Measurements from ENCODE around the gene AKR1C1.
A peak's percentile ranks its signal among the peaks of the same experiment; 100 is the strongest.

The AKR1C1 gene

DNA sequence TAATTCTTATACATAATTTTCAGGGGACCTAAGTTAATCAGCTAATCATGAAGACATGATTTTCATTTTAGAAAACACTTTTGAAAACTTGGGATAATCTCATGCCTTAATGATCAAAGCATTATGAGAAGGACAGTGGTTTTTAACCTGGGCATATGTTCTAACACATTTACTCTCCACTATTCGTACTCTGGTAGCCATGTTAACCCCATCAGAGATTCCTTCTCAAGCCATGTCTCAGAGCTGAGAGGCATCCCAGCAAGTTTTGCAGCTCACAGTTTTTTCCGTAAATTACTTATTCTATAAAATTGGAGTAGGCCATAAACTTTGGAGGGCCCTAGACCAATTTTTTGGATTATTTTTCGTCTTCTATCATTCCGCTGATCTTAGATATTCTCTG, 15.7 kb downstream of the AKR1C1 start:
- no peaks in the 10 kb centered on the region for H3K27me3 ChIP-seq (ENCODE audit: control insufficient read depth in 3 of 3, insufficient read depth in 3 of 3, low read depth in 1 of 3, low read length in 3 of 3)
- no peak overlapping the region for H3K4me2 ChIP-seq (ENCODE audit: insufficient read depth, low read length, poor library complexity, severe bottlenecking)
- no peak overlapping the region for H2BK15ac ChIP-seq (ENCODE audit: low read length)
- H3K4me1 ChIP-seq (ENCODE audit: control insufficient read depth in 2 of 2, insufficient read depth in 1 of 2, low read depth in 1 of 2, low read length in 2 of 2) = peaks cover 0 to 6% of the 10 kb centered on the region in 2 donors
- H3K18ac ChIP-seq (ENCODE audit: low read length) = no peak overlapping the region
- H2AFZ ChIP-seq (ENCODE audit: low read length) = no peak overlapping the region
- H3K23ac ChIP-seq (ENCODE audit: low read depth, low read length, poor library complexity) = no peak overlapping the region
- no peak overlapping the region for H4K8ac ChIP-seq (ENCODE audit: low read depth, low read length)
- no peaks in the 10 kb centered on the region for H3K36me3 ChIP-seq (replicated peaks in 1 of 2; ENCODE audit: control insufficient read depth in 2 of 2, insufficient read depth in 2 of 2, low read length in 2 of 2)
- no peaks in the 10 kb centered on the region for H3K9me3 ChIP-seq (replicated peaks in 1 of 2; ENCODE audit: control insufficient read depth in 2 of 2, insufficient read depth in 1 of 2, low read depth in 1 of 2, low read length in 2 of 2)
- no peak overlapping the region for H2BK5ac ChIP-seq (ENCODE audit: low read length)
- no peak overlapping the region for H3K27ac ChIP-seq (replicated peaks; ENCODE audit: low read length)
- H2BK120ac ChIP-seq (ENCODE audit: low read depth, low read length) = no peak overlapping the region
- no peak overlapping the region for H3K14ac ChIP-seq (ENCODE audit: low read length)
- no peak overlapping the region for H3K4ac ChIP-seq (ENCODE audit: low read length)
- H2AK5ac ChIP-seq (ENCODE audit: low read depth, low read length) = no peak overlapping the region
- H3K4me3 ChIP-seq (ENCODE audit: low read length in 2 of 2) = no peak overlapping the region
- H3K79me1 ChIP-seq (ENCODE audit: low read depth, low read length) = no peaks in the 10 kb centered on the region
- H3K9ac ChIP-seq (ENCODE audit: low read depth, low read length, poor library complexity) = no peak overlapping the region
- H2BK12ac ChIP-seq (ENCODE audit: low read length) = no peak overlapping the region
- DNase-seq (ENCODE audit: low spot score) = no peak
- no peak overlapping the region for H4K91ac ChIP-seq (ENCODE audit: low read depth, low read length, poor library complexity)
- no CpG with 5 or more reads among the region's 4 CpGs for WGBS, 2 donors (ENCODE audit: extremely low coverage in 2 of 2, insufficient read length in 2 of 2, insufficient replicate concordance in 1 of 2)

DNA sequence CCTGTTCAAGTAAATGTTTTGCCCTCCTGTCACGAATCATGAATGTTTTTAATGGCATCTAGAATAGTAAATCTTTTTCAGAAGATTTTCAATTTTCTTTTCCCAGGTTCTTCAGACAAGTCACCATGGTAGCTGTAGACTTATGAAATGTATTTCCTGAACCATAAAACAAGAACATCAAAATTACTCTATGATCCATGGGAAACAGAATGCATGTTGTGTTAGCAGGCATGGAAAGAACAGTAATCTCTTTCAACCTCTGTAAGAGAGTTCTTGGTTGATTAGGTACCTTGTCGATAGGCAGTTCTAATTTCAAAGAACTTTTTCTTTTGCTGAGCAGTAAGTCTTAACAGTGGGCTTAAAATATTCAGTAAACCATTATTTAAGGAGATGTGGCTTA, 17.6 kb downstream of the AKR1C1 start:
- Histone ChIP-seq H2BK120ac (ENCODE audit: low read depth, low read length) (no peak overlapping the region), H2BK15ac (ENCODE audit: low read length) (no peak overlapping the region), H3K27ac (replicated peaks; ENCODE audit: low read length) (no peak overlapping the region), H3K9me3 (replicated peaks in 1 of 2; ENCODE audit: control insufficient read depth in 2 of 2, insufficient read depth in 1 of 2, low read depth in 1 of 2, low read length in 2 of 2) (no peaks in the 10 kb centered on the region), H3K4me3 (ENCODE audit: low read length in 2 of 2) (no peak overlapping the region), H3K23ac (ENCODE audit: low read depth, low read length, poor library complexity) (no peak overlapping the region), H3K4me2 (ENCODE audit: insufficient read depth, low read length, poor library complexity, severe bottlenecking) (no peak overlapping the region), H3K9ac (ENCODE audit: low read depth, low read length, poor library complexity) (no peak overlapping the region), H3K79me1 (ENCODE audit: low read depth, low read length) (no peaks in the 10 kb centered on the region), H2AK5ac (ENCODE audit: low read depth, low read length) (no peak overlapping the region), H2BK5ac (ENCODE audit: low read length) (no peak overlapping the region), H3K27me3 (ENCODE audit: control insufficient read depth in 3 of 3, insufficient read depth in 3 of 3, low read depth in 1 of 3, low read length in 3 of 3) (no peaks in the 10 kb centered on the region), H3K4me1 (ENCODE audit: control insufficient read depth in 2 of 2, insufficient read depth in 1 of 2, low read depth in 1 of 2, low read length in 2 of 2) (peaks cover 0 to 6% of the 10 kb centered on the region in 2 donors), H3K36me3 (replicated peaks in 1 of 2; ENCODE audit: control insufficient read depth in 2 of 2, insufficient read depth in 2 of 2, low read length in 2 of 2) (no peaks in the 10 kb centered on the region), H4K8ac (ENCODE audit: low read depth, low read length) (no peak overlapping the region), H4K91ac (ENCODE audit: low read depth, low read length, poor library complexity) (no peak overlapping the region), H2AFZ (ENCODE audit: low read length) (no peak overlapping the region), H2BK12ac (ENCODE audit: low read length) (no peak overlapping the region), H3K14ac (ENCODE audit: low read length) (no peak overlapping the region), H3K4ac (ENCODE audit: low read length) (no peak overlapping the region), H3K18ac (ENCODE audit: low read length) (no peak overlapping the region)
- no peak for DNase-seq (ENCODE audit: low spot score)
- WGBS, 2 donors (ENCODE audit: extremely low coverage in 2 of 2, insufficient read length in 2 of 2, insufficient replicate concordance in 1 of 2) = no CpG with 5 or more reads among the region's 2 CpGs

DNA sequence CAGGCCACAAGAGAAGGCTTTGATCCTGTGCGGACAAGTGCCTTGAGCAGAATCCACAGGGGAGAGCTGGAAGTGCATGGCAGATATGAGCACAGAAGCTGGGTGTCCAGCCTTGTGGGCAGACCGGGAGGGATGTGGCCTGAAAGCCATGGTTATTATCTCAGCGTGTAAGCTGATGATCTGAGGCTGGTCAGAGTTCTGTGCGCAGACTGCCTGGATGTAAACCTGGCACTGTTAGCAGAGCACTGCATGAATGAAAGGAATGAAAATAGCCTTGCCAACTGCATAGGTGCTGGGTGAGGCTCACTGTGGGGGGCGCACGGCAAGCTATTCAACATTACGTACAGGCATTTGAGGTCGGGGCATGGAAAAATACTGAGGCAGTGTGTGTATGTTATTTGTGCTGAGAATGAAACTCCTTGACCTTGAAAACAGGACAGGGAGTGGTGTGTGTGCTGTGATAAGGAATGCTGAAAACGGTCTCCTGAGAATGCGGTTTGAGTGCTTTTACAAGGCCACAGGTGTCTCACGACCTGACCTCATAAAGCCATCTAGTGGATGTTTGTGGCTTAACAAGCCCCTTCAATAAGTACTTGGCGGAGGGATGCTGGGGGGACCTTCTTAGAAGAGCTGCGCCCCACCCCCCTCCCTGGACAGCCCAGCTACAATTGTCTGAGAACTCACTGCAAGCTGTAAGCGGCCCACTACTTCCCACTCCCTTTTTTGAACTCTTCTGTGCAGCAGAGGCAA, 18.7 kb downstream of the AKR1C1 start:
- Histone ChIP-seq H4K8ac (ENCODE audit: low read depth, low read length) (no peak overlapping the region), H3K79me1 (ENCODE audit: low read depth, low read length) (no peaks in the 10 kb centered on the region), H3K4ac (ENCODE audit: low read length) (no peak overlapping the region), H3K36me3 (replicated peaks in 1 of 2; ENCODE audit: control insufficient read depth in 2 of 2, insufficient read depth in 2 of 2, low read length in 2 of 2) (no peaks in the 10 kb centered on the region), H3K27me3 (ENCODE audit: control insufficient read depth in 3 of 3, insufficient read depth in 3 of 3, low read depth in 1 of 3, low read length in 3 of 3) (no peaks in the 10 kb centered on the region), H3K27ac (replicated peaks; ENCODE audit: low read length) (no peak overlapping the region), H3K9me3 (replicated peaks in 1 of 2; ENCODE audit: control insufficient read depth in 2 of 2, insufficient read depth in 1 of 2, low read depth in 1 of 2, low read length in 2 of 2) (no peaks in the 10 kb centered on the region), H3K18ac (ENCODE audit: low read length) (no peak overlapping the region), H2BK15ac (ENCODE audit: low read length) (no peak overlapping the region), H2BK120ac (ENCODE audit: low read depth, low read length) (no peak overlapping the region), H2BK12ac (ENCODE audit: low read length) (no peak overlapping the region), H2AK5ac (ENCODE audit: low read depth, low read length) (no peak overlapping the region), H3K23ac (ENCODE audit: low read depth, low read length, poor library complexity) (no peak overlapping the region), H3K4me3 (ENCODE audit: low read length in 2 of 2) (no peak overlapping the region), H2BK5ac (ENCODE audit: low read length) (no peak overlapping the region), H3K4me1 (ENCODE audit: control insufficient read depth in 2 of 2, insufficient read depth in 1 of 2, low read depth in 1 of 2, low read length in 2 of 2) (peaks cover 0 to 6% of the 10 kb centered on the region in 2 donors), H3K14ac (ENCODE audit: low read length) (no peak overlapping the region), H4K91ac (ENCODE audit: low read depth, low read length, poor library complexity) (no peak overlapping the region), H2AFZ (ENCODE audit: low read length) (no peak overlapping the region), H3K9ac (ENCODE audit: low read depth, low read length, poor library complexity) (no peak overlapping the region), H3K4me2 (ENCODE audit: insufficient read depth, low read length, poor library complexity, severe bottlenecking) (no peak overlapping the region)
- peak; percentile 33 for DNase-seq (ENCODE audit: low spot score)
- no CpG with 5 or more reads among the region's 14 CpGs for WGBS, 2 donors (ENCODE audit: extremely low coverage in 2 of 2, insufficient read length in 2 of 2, insufficient replicate concordance in 1 of 2)

DNA sequence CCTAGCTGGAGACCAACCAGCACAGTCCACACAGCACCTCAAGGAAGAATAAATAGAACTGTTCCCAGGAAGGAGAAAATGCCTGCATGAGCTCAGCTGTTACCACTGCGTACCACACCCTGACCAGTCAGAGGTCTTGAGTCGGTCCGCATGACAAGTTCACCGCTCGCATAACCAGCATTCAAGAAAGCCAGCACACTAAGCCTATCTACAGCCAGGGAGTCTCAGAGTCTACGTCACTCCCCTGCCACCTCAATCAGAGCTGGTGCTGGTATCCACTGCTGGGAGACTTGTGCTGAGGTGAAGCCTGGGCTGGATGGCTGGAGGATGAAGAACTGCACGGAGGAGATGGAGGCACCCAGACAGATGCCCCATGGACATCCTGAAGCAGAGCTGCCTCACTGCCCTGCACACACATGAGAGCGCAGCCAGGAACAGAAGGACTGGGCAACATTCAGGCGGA, 19.6 kb downstream of the AKR1C1 start:
- Histone ChIP-seq H3K4ac (ENCODE audit: low read length) (no peak overlapping the region), H3K4me1 (ENCODE audit: control insufficient read depth in 2 of 2, insufficient read depth in 1 of 2, low read depth in 1 of 2, low read length in 2 of 2) (peaks cover 0 to 6% of the 10 kb centered on the region in 2 donors), H2BK120ac (ENCODE audit: low read depth, low read length) (no peak overlapping the region), H3K36me3 (replicated peaks in 1 of 2; ENCODE audit: control insufficient read depth in 2 of 2, insufficient read depth in 2 of 2, low read length in 2 of 2) (no peaks in the 10 kb centered on the region), H3K27me3 (ENCODE audit: control insufficient read depth in 3 of 3, insufficient read depth in 3 of 3, low read depth in 1 of 3, low read length in 3 of 3) (no peaks in the 10 kb centered on the region), H3K79me1 (ENCODE audit: low read depth, low read length) (no peaks in the 10 kb centered on the region), H4K8ac (ENCODE audit: low read depth, low read length) (no peak overlapping the region), H2AFZ (ENCODE audit: low read length) (no peak overlapping the region), H3K9ac (ENCODE audit: low read depth, low read length, poor library complexity) (no peak overlapping the region), H2AK5ac (ENCODE audit: low read depth, low read length) (no peak overlapping the region), H3K4me2 (ENCODE audit: insufficient read depth, low read length, poor library complexity, severe bottlenecking) (no peak overlapping the region), H2BK12ac (ENCODE audit: low read length) (no peak overlapping the region), H2BK5ac (ENCODE audit: low read length) (no peak overlapping the region), H4K91ac (ENCODE audit: low read depth, low read length, poor library complexity) (no peak overlapping the region), H3K4me3 (ENCODE audit: low read length in 2 of 2) (no peak overlapping the region), H3K14ac (ENCODE audit: low read length) (no peak overlapping the region), H3K27ac (replicated peaks; ENCODE audit: low read length) (no peak overlapping the region), H3K18ac (ENCODE audit: low read length) (no peak overlapping the region), H3K23ac (ENCODE audit: low read depth, low read length, poor library complexity) (no peak overlapping the region), H3K9me3 (replicated peaks in 1 of 2; ENCODE audit: control insufficient read depth in 2 of 2, insufficient read depth in 1 of 2, low read depth in 1 of 2, low read length in 2 of 2) (no peaks in the 10 kb centered on the region), H2BK15ac (ENCODE audit: low read length) (no peak overlapping the region)
- no peak for DNase-seq (ENCODE audit: low spot score)
- WGBS, 2 donors (ENCODE audit: extremely low coverage in 2 of 2, insufficient read length in 2 of 2, insufficient replicate concordance in 1 of 2) = no CpG with 5 or more reads among the region's 9 CpGs

All from neuronal stem cell (in vitro differentiated cells).